ENCODE results near the gene EPHA6. TPM values are rescaled to one million over a fixed set of nuclear protein-coding genes. Genes with fewer than 3 reads are reported as not detected.

The EPHA6 gene
- total and polyA plus RNA-seq, 10 of the 15 experiments (the other 5 are each of a cell fraction or from before 2014, with no cell fraction given) = not detected

DNA sequence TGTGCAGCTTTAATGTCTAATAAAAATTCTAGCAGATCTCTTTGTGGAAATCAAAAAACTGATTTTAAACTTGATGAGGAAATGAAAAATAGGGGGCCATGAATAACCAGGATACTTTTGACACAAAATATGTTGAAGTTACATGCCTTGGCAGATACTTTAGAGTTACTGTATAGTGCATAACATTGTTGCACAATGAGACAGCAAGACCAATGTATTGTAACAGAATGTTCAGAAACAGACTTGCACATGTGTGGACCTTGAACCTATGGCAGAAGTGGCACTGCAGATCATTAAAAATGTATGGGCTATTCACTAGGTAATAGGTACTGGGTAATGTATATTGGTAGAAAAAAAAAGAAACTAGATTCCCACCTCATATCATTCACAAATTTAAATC is 607.2 kb downstream of the EPHA6 start:
- CTCF ChIA-PET = no interaction called here
- Histone ChIP-seq H3K79me2 (ENCODE audit: control insufficient read depth, insufficient read depth, low read length) (no peaks in the 10 kb centered on the region), H3K36me3 (ENCODE audit: control insufficient read depth in 2 of 2, insufficient read depth in 2 of 2, low read length in 1 of 2) (no peaks in the 10 kb centered on the region), H4K20me1 (ENCODE audit: control insufficient read depth, insufficient read depth) (no peaks in the 10 kb centered on the region), H3K27ac (ENCODE audit: control insufficient read depth, insufficient read depth) (no peak overlapping the region), H3K4me2 (ENCODE audit: control insufficient read depth, insufficient read depth) (no peak overlapping the region), H3K27me3 (replicated peaks in 1 of 2; ENCODE audit: control insufficient read depth in 2 of 2, insufficient read depth in 2 of 2, low read length in 1 of 2) (no peaks in the 10 kb centered on the region), H3K4me3 (no peak overlapping the region), H2AFZ (ENCODE audit: control insufficient read depth, low read depth, low read length) (no peak overlapping the region), H3K9me3 (replicated peaks; ENCODE audit: control insufficient read depth, insufficient read depth, low read length) (no peaks in the 10 kb centered on the region), H3K9ac (ENCODE audit: control insufficient read depth, insufficient read depth, low read length) (no peak overlapping the region), H3K4me1 (ENCODE audit: control insufficient read depth, insufficient read depth, low read length) (no peaks in the 10 kb centered on the region)
- no peak for DNase-seq (ENCODE audit: low read depth, low spot score)
- no peak for TF ChIP-seq CBFB (IDR thresholded peaks at IDR 0.05; ENCODE audit: low read depth)
- no peak for TF ChIP-seq SREBF2 (IDR thresholded peaks at IDR 0.05; ENCODE audit: low read length)
- TF ChIP-seq GATAD2B (conservative IDR thresholded peaks at IDR 0.05; ENCODE audit: low read depth) = no peak
- no peak for TF ChIP-seq SP1 (IDR thresholded peaks at IDR 0.05; ENCODE audit: low read depth, low read length)
- TF ChIP-seq HDAC6 (IDR thresholded peaks at IDR 0.05; ENCODE audit: unreplicated experiment) = no peak
- TF ChIP-seq WRNIP1 (IDR thresholded peaks at IDR 0.05; ENCODE audit: borderline replicate concordance, low read depth, low read length) = no peak
- no peak for TF ChIP-seq BHLHE40 (IDR thresholded peaks at IDR 0.05; ENCODE audit: borderline replicate concordance in 1 of 2, low read depth in 2 of 2, low read length in 1 of 2)
- TF ChIP-seq, protein P1, sequence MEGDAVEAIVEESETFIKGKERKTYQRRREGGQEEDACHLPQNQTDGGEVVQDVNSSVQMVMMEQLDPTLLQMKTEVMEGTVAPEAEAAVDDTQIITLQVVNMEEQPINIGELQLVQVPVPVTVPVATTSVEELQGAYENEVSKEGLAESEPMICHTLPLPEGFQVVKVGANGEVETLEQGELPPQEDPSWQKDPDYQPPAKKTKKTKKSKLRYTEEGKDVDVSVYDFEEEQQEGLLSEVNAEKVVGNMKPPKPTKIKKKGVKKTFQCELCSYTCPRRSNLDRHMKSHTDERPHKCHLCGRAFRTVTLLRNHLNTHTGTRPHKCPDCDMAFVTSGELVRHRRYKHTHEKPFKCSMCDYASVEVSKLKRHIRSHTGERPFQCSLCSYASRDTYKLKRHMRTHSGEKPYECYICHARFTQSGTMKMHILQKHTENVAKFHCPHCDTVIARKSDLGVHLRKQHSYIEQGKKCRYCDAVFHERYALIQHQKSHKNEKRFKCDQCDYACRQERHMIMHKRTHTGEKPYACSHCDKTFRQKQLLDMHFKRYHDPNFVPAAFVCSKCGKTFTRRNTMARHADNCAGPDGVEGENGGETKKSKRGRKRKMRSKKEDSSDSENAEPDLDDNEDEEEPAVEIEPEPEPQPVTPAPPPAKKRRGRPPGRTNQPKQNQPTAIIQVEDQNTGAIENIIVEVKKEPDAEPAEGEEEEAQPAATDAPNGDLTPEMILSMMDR (IDR thresholded peaks at IDR 0.05 in 2 of 3, conservative IDR thresholded peaks at IDR 0.05 in 1 of 3; ENCODE audit: control insufficient read depth in 2 of 3, extremely low read depth in 1 of 3, insufficient read depth in 1 of 3, low read depth in 3 of 3, low read length in 3 of 3) = no peak
- TF ChIP-seq GABPA (IDR thresholded peaks at IDR 0.05; ENCODE audit: low read depth) = no peak
- TF ChIP-seq RELA (IDR thresholded peaks at IDR 0.05; ENCODE audit: borderline replicate concordance, partially characterized antibody) = no peak
- in situ Hi-C loops (cut with MboI) (no loop called here), intact Hi-C loops (cut with micrococcal nuclease; ENCODE audit: unreplicated experiment) (no loop called here)
- POLR2A ChIA-PET = no interaction called here
- RAD21 ChIA-PET (ENCODE audit: unreplicated experiment) = no interaction called here
- SMC1A ChIA-PET (ENCODE audit: uncharacterized antibody, unreplicated experiment) = no interaction called here
- ATAC-seq = no peak
- no peak for FAIRE-seq
- BruUV-seq (replicated peaks) = no TSS peak

Data from GM12878 (cell line).